HepG2 (cell line): ENCODE measurements around the gene RDH13. TPM values are rescaled to one million over a fixed set of nuclear protein-coding genes. Genes with fewer than 3 reads are reported as not detected.

Experiments
- ATAC-seq: fragments of 200-7000 bp; cut with Tn5 transposase; 3 replicates; pipeline ENCODE4 v1.9.1; 2020; ENCODE audit warnings: mild to moderate bottlenecking, moderate library complexity
- BruUV-seq: library from RNA; stranded (reverse); fragments of 400-500 nt; replicated peaks from 2 replicates; lab custom pipeline; 2021; lab: Mats Ljungman, UMichigan
- CTCF ChIA-PET: fragments of 300-600 bp; formaldehyde crosslinking; extraction: SDS; loops from one replicate; lab custom pipeline; 2021; ENCODE audit warnings: low total read pairs, inconsistent platforms, low intra/inter-chr PET ratio; lab: Yijun Ruan, JAX
- POLR2A ChIA-PET: fragments of 350-600 bp; sonication (Branson Sonifier 250); formaldehyde crosslinking; loops from one replicate; lab custom pipeline; 2020; ENCODE audit warnings: antibody characterized with exemption, inconsistent platforms; lab: Yijun Ruan, JAX
- DNase-seq: peaks from one replicate; pipeline ENCODE4 v3.0.0-alpha.2; 2015; ENCODE audit warnings: low spot score
- FAIRE-seq: peaks from 3 replicates; lab custom pipeline; 2011; peaks lifted over from hg19 to GRCh38; lab: Jason Lieb, UNC
- H2AFZ ChIP-seq: one replicate; pipeline ENCODE4 v1.6.1; 2011; ENCODE audit warnings: low read length, inconsistent platforms
- H3K27ac ChIP-seq: fragments of 300-600 bp; 3 replicates; pipeline ENCODE4 v1.8.0; 2011; ENCODE audit warnings: mixed run types, mild to moderate bottlenecking, mixed read lengths, low read length, inconsistent platforms; ENCODE audit not compliant: insufficient read depth; ENCODE audit errors: extremely low read length
- H3K27me3 ChIP-seq, 2 experiments: fragments of 200-600 bp in 1 of 2; 2 replicates in 1 of 2; 3 replicates in 1 of 2; pipeline versions ENCODE4 v1.6.0 to v1.8.0; 2011; ENCODE audit warnings: low read length in 2 of 2, mild to moderate bottlenecking in 2 of 2, moderate library complexity in 2 of 2, inconsistent platforms in 1 of 2; ENCODE audit not compliant: insufficient read depth in 2 of 2, control insufficient read depth in 1 of 2
- H3K36me3 ChIP-seq, 2 experiments: fragments of 200-600 bp in 1 of 2; replicated peaks in 1 of 2; 2 replicates in 1 of 2; 3 replicates in 1 of 2; pipeline versions ENCODE4 v1.5.1 to v1.8.0; 2011; ENCODE audit warnings: low read length in 2 of 2, inconsistent platforms in 1 of 2; ENCODE audit not compliant: insufficient read depth in 2 of 2, control insufficient read depth in 1 of 2
- H3K4me1 ChIP-seq: 2 replicates; pipeline ENCODE4 v1.5.1; 2012; ENCODE audit warnings: low read length, inconsistent platforms; ENCODE audit not compliant: insufficient read depth
- H3K4me2 ChIP-seq: 2 replicates; pipeline ENCODE4 v1.6.0; 2011; ENCODE audit warnings: low read depth, low read length, inconsistent platforms
- H3K4me3 ChIP-seq, 3 experiments: fragments of 200-600 bp in 1 of 3; sonication (generic), shearing (Covaris generic) in 1 of 3; replicated peaks in 1 of 3; 2 replicates each; pipeline ENCODE4 v1.5.1; 2011 to 2016; ENCODE audit warnings: low read length in 3 of 3, inconsistent platforms in 2 of 3, low read depth in 2 of 3, mild to moderate bottlenecking in 2 of 3, control low read depth in 1 of 3, mixed read lengths in 1 of 3; ENCODE audit not compliant: insufficient read depth in 1 of 3
- H3K79me2 ChIP-seq: one replicate; pipeline ENCODE4 v1.6.1; 2011; ENCODE audit warnings: low read length, inconsistent platforms; ENCODE audit not compliant: insufficient read depth
- H3K9ac ChIP-seq: 2 replicates; pipeline ENCODE4 v1.6.0; 2011; ENCODE audit warnings: mild to moderate bottlenecking, low read depth, low read length, inconsistent platforms; ENCODE audit not compliant: insufficient read depth
- H3K9me3 ChIP-seq: 2 replicates; pipeline ENCODE4 v1.5.1; 2012; ENCODE audit warnings: mild to moderate bottlenecking, low read length
- H4K20me1 ChIP-seq: 2 replicates; pipeline ENCODE4 v1.6.0; 2011; ENCODE audit warnings: inconsistent platforms, mild to moderate bottlenecking, low read length, moderate library complexity; ENCODE audit not compliant: insufficient read depth
- CTCF ChIP-seq: sonication (generic); formaldehyde crosslinking; IDR thresholded peaks from 2 replicates; pipeline ENCODE4 v1.5.0; 2020; ENCODE audit warnings: mild to moderate bottlenecking, missing genetic modification reagents, moderate library complexity
- DMTF1 ChIP-seq: sonication (generic); formaldehyde crosslinking; IDR thresholded peaks from 2 replicates; pipeline ENCODE4 v1.4.0; 2020; ENCODE audit warnings: mild to moderate bottlenecking, missing genetic modification reagents
- RARA ChIP-seq: IDR thresholded peaks from 2 replicates; pipeline ENCODE4 v1.6.1; 2016; ENCODE audit warnings: missing genetic modification reagents, missing compliant biosample characterization
- SIN3A ChIP-seq: IDR thresholded peaks from 2 replicates; pipeline ENCODE4 v1.6.1; 2011; ENCODE audit warnings: low read depth, mild to moderate bottlenecking, control low read depth, low read length, borderline replicate concordance
- ZNF282 ChIP-seq: fragments of 450-650 bp; IDR thresholded peaks from 2 replicates; pipeline ENCODE4 v1.6.1; 2018; ENCODE audit not compliant: partially characterized antibody
- WGBS: methylation state at CpG from one replicate; pipeline ENCODE4 v1.1.6; 2017; ENCODE audit warnings: low lambda C conversion rate; 5-methylcytosine and 5-hydroxymethylcytosine counted together
- in situ Hi-C: cut with HindIII; loops from 2 replicates; pipeline ENCODE4 v1.10.0; 2017; ENCODE audit warnings: low pct_unique_long_range_greater_than_20kb; ENCODE audit not compliant: extremely low pct_ligation_motif_present
- intact Hi-C: fragments of 100-400 bp; cut with micrococcal nuclease; formaldehyde crosslinking; loops from one replicate; pipeline ENCODE4 v1.10.0; 2022; ENCODE audit not compliant: unreplicated experiment
- polyA plus RNA-seq, 8 experiments: library from polyadenylated mRNA; depleted of rRNA in 3 of 8; stranded (reverse) in 7 of 8; unstranded in 1 of 8; fragments of >200 nt; fragmentation: Illumina TruSeq in 4 of 8; extraction: Trizol in 4 of 8; gene quantifications; 2 replicates each; pipeline versions ENCODE4 v1.2.1 to v1.2.3, GENCODE V29; 2011 to 2016; ENCODE audit warnings: low read depth in 4 of 8, missing spikeins in 1 of 8, mixed read lengths in 1 of 8; ENCODE audit not compliant: insufficient read depth in 1 of 8
- total RNA-seq, 5 experiments: library from RNA; depleted of rRNA; stranded (reverse); fragments of >200 nt; fragmentation: Illumina TruSeq; extraction: Trizol; gene quantifications; 2 replicates each; pipeline ENCODE4 v1.2.3, GENCODE V29; 2016; ENCODE audit warnings: low read depth in 1 of 5
- TF ChIP-seq, protein P1 (sequence below): sonication (generic); formaldehyde crosslinking; IDR thresholded peaks from 2 replicates; pipeline ENCODE4 v1.9.0; 2022; ENCODE audit warnings: missing genetic modification reagents, mild to moderate bottlenecking, borderline replicate concordance
- TF ChIP-seq, protein P2 (sequence below): IDR thresholded peaks from 2 replicates; pipeline ENCODE4 v1.6.1; 2012; ENCODE audit warnings: low read length, improper control_type of control experiment

Gene RDH13
- total and polyA plus RNA-seq, 2 of the 13 experiments (the other 11 are each of a cell fraction or from before 2014, with no cell fraction given), result 13.4 to 21.5 TPM

DNA sequence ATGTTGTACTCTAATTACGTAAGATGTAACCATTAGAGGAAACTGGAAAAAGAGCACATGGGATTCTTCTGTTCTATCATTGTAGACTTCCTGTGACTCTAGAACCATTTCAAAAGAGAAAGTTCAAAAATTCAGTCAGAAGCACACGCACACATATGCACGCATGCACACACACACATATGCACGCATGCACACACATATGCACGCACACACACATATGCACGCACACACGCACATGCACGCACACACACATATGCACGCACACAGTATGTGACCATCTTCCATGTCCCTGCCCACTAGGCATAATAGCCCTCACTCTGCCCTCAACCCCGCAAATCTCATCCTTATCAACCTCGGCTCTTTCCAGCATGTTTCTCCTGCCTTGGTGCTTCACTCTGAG lies 38.8 kb downstream of the RDH13 start:
- H3K9me3 ChIP-seq, result no peaks in the 10 kb centered on the region

More for the DNA sequence above, 38.8 kb downstream of the RDH13 start:
- Histone ChIP-seq H4K20me1 (no peaks in the 10 kb centered on the region), H3K79me2 (no peaks in the 10 kb centered on the region), H3K36me3 (no peaks in the 10 kb centered on the region), H3K9ac (no peak overlapping the region), H2AFZ (no peak overlapping the region), H3K4me3 (no peak overlapping the region), H3K4me2 (no peak overlapping the region), H3K4me1 (no peaks in the 10 kb centered on the region), H3K27me3 (no peaks in the 10 kb centered on the region), H3K27ac (no peak overlapping the region)
- DNase-seq (no peak), FAIRE-seq (no peak), ATAC-seq (no peak)
- CTCF ChIA-PET, result no interaction called here
- in situ Hi-C loops (no loop called here), intact Hi-C loops (no loop called here)
- WGBS, result 58% methylated on average over 11 of the region's 11 CpGs
- POLR2A ChIA-PET, result no interaction called here
- BruUV-seq, result no TSS peak
- TF ChIP-seq, protein P1, sequence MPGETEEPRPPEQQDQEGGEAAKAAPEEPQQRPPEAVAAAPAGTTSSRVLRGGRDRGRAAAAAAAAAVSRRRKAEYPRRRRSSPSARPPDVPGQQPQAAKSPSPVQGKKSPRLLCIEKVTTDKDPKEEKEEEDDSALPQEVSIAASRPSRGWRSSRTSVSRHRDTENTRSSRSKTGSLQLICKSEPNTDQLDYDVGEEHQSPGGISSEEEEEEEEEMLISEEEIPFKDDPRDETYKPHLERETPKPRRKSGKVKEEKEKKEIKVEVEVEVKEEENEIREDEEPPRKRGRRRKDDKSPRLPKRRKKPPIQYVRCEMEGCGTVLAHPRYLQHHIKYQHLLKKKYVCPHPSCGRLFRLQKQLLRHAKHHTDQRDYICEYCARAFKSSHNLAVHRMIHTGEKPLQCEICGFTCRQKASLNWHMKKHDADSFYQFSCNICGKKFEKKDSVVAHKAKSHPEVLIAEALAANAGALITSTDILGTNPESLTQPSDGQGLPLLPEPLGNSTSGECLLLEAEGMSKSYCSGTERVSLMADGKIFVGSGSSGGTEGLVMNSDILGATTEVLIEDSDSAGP (CRISPR knock-in tag), result no peak
- TF ChIP-seq CTCF (CRISPR knock-in tag) (no peak), ZNF282 (no peak), DMTF1 (CRISPR knock-in tag) (no peak), RARA (CRISPR knock-in tag) (no peak), SIN3A (no peak)
- TF ChIP-seq, protein P2, sequence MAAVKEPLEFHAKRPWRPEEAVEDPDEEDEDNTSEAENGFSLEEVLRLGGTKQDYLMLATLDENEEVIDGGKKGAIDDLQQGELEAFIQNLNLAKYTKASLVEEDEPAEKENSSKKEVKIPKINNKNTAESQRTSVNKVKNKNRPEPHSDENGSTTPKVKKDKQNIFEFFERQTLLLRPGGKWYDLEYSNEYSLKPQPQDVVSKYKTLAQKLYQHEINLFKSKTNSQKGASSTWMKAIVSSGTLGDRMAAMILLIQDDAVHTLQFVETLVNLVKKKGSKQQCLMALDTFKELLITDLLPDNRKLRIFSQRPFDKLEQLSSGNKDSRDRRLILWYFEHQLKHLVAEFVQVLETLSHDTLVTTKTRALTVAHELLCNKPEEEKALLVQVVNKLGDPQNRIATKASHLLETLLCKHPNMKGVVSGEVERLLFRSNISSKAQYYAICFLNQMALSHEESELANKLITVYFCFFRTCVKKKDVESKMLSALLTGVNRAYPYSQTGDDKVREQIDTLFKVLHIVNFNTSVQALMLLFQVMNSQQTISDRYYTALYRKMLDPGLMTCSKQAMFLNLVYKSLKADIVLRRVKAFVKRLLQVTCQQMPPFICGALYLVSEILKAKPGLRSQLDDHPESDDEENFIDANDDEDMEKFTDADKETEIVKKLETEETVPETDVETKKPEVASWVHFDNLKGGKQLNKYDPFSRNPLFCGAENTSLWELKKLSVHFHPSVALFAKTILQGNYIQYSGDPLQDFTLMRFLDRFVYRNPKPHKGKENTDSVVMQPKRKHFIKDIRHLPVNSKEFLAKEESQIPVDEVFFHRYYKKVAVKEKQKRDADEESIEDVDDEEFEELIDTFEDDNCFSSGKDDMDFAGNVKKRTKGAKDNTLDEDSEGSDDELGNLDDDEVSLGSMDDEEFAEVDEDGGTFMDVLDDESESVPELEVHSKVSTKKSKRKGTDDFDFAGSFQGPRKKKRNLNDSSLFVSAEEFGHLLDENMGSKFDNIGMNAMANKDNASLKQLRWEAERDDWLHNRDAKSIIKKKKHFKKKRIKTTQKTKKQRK, result no peak
